GM12875 (cell line): ENCODE measurements around the gene ZAR1.
"Not testable (repeated sequence)": the region's sequence is repeated elsewhere in the genome, so short reads cannot be mapped to it uniquely, and the experiment has no call there.

Source experiments
- H3K4me3 ChIP-seq: one replicate; pipeline ENCODE4 v1.5.1; 2011; ENCODE audit warnings: low read depth, low read length, control low read depth
- CTCF ChIP-seq: IDR thresholded peaks from 2 replicates; pipeline ENCODE4 v1.5.1; 2011; ENCODE audit warnings: low read depth, mild to moderate bottlenecking, control low read depth, inconsistent platforms, low read length, moderate library complexity, borderline replicate concordance; ENCODE audit not compliant: insufficient read depth

Gene ZAR1, protein sequence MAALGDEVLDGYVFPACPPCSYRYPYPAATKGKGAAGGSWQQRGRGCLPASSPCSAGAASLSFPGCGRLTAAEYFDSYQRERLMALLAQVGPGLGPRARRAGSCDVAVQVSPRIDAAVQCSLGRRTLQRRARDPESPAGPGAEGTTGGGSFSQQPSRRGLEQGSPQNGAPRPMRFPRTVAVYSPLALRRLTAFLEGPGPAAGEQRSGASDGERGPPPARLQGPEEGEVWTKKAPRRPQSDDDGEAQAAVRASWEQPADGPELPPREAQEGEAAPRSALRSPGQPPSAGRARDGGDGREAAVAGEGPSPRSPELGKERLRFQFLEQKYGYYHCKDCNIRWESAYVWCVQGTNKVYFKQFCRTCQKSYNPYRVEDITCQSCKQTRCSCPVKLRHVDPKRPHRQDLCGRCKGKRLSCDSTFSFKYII

GRCh38 chr4:48490012-48490679 lies at the start of gene ZAR1:
Gene ZAR1 (plus strand): TSS chr4:48490252. CDS start chr4:48490292, 40 bp downstream.
- peak within 1 kb of the TSS; percentile 29 for H3K4me3 ChIP-seq
- no peak for TF ChIP-seq CTCF

GRCh38 chr4:48440914-48441313 lies 49.1 kb upstream of the ZAR1 start:
- H3K4me3 ChIP-seq = not testable (repeated sequence)

DNA sequence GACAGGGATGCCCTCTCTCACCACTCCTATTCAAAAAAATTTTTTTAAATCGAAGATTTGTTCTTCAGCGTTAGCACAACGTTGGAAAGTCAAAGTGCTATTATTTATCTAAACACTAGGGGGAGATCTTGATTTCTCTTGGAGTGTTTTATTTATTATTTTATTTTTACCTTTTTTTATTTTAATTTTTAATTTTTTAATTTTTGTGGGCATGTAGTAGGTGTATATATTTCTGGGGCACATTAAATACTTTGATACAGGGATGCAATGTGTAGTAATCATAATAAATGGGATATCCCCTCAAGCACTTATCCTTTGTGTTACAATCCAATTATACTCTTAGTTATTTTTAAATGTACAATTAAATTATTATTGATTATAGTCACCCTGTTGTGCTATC lies 44.3 kb upstream of the ZAR1 start:
- peak; percentile 9; the same call in 1 of the 2 replicates for TF ChIP-seq CTCF
- H3K4me3 ChIP-seq = no peak overlapping the region

DNA sequence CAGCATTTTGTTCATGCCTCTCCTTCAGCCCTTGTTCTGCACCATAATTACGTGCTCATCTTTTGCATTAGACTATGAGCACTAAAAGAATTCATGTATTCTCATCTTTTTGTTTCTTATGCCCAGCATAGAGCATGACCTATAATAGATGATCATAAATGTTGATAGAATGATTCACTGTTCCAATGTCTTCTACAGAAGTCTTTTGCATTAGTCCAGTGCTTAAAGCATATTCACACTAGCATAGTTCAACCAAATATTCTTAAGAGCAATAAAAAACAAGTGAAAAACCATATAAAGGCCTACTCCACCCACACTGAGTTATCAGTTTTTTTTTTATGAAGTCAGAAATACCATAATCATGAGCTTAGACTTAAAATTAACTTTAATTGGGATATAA lies 43.4 kb upstream of the ZAR1 start:
- no peak for TF ChIP-seq CTCF

DNA sequence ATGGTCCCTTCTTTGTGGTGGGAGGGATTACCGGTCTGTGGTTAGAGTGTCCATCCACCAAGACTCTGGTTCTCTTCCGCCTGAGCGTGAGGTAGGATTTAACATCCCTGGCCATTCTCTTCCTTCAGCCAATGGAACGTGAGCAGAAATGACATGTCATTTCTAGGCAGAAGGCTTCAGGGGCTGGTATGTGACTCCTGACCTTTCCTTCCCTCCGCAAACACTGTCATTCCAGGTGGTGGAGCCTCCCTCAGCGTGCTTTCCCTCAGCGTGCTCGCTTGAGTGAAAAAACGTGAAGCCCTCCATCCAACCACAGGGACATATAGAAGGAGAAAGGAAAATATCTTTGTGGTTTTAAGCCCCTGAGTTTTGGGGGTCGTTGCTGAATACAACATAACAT lies 40.9 kb upstream of the ZAR1 start:
- no peak overlapping the region for H3K4me3 ChIP-seq
- no peak for TF ChIP-seq CTCF

More for the DNA sequence above, 43.4 kb upstream of the ZAR1 start:
- H3K4me3 ChIP-seq = no peak overlapping the region

GRCh38 chr4:48450740-48451139 lies 39.3 kb upstream of the ZAR1 start:
- no peak for TF ChIP-seq CTCF

GRCh38 chr4:48451656-48452055 lies 38.4 kb upstream of the ZAR1 start:
- H3K4me3 ChIP-seq = not testable (repeated sequence)

More at GRCh38 chr4:48450740-48451139, 39.3 kb upstream of the ZAR1 start:
- H3K4me3 ChIP-seq = no peak overlapping the region

- TF ChIP-seq CTCF = no peak
- no peak overlapping the region for H3K4me3 ChIP-seq
These were observed 35.5 kb upstream of the ZAR1 start for GRCh38 chr4:48454591-48454990.
